ENCODE measurements around the gene MORC4. TPM values are rescaled to one million over a fixed set of nuclear protein-coding genes. Genes with fewer than 3 reads are reported as not detected.

MORC4 gene
- total RNA-seq, 3 donors from 2014 or later: 17.3 to 19.7 (median 18.2) TPM

DNA sequence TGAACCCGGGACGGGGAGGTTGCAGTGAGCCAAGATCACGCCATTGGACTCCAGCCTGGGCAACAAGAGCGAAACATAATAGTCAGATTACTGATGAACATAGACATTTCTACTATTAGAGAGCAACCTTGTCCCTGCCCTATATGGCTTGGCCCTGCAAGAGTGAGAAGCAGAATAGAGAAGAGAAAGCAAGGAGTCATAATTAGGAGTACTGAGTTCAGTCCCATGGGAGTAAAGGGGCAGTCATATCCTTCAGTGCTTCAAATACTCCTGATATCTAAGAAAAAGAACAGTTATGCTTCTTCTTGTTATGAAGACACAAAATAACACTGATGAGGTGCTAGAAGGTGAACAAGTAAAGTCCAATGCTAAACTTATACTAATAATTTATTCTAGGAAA lies 46.0 kb downstream of the MORC4 start:
- no peak for DNase-seq (ENCODE audit: low spot score in 2 of 2)
- no peaks in the 10 kb centered on the region for H3K36me3 ChIP-seq
- H3K4me3 ChIP-seq: no peak overlapping the region
- no peaks in the 10 kb centered on the region for H3K9me3 ChIP-seq
- TF ChIP-seq POLR2AphosphoS5 (IDR thresholded peaks at IDR 0.05): no peak
- TF ChIP-seq CTCF (IDR thresholded peaks at IDR 0.05): no peak
- TF ChIP-seq POLR2A (IDR thresholded peaks at IDR 0.05): no peak
- H3K4me1 ChIP-seq: no peaks in the 10 kb centered on the region
- no peak overlapping the region for H3K27ac ChIP-seq
- H3K27me3 ChIP-seq: peaks cover 0 to 32% of the 10 kb centered on the region in 2 donors
- intact Hi-C loops (cut with DNase I; ENCODE audit: low total_unique reads): no loop called here

DNA sequence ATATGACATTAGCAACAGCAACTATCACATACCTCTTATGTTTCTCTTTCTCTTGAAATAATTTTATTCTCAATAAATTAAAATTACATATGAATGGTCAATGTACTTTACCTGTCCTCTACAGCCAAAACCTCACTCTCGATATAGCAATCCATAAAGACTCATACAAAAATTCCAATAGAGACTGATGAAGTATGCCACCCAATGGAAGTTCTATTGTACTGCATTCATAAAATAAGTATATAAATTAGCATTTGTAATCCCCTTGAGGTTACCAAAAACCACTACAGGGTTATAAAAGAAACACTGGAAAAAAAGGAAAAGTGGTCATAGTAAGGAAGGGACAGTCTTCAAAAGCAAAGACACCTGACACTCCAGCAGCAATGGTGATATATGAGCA lies 47.0 kb downstream of the MORC4 start:
- H3K4me1 ChIP-seq: no peaks in the 10 kb centered on the region
- intact Hi-C loops (cut with DNase I; ENCODE audit: low total_unique reads): no loop called here
- H3K9me3 ChIP-seq: no peaks in the 10 kb centered on the region
- no peaks in the 10 kb centered on the region for H3K36me3 ChIP-seq
- DNase-seq (ENCODE audit: low spot score in 2 of 2): no peak
- H3K27ac ChIP-seq: no peak overlapping the region
- no peak for TF ChIP-seq POLR2A (IDR thresholded peaks at IDR 0.05)
- peak in 1 of 3 donors; percentile 14 for TF ChIP-seq CTCF (IDR thresholded peaks at IDR 0.05)
- H3K4me3 ChIP-seq: no peak overlapping the region
- peaks cover 0 to 32% of the 10 kb centered on the region in 2 donors for H3K27me3 ChIP-seq

GRCh38 chrX:106952538-106952937 lies 47.5 kb downstream of the MORC4 start:
- TF ChIP-seq POLR2A (IDR thresholded peaks at IDR 0.05): no peak
- TF ChIP-seq POLR2AphosphoS5 (IDR thresholded peaks at IDR 0.05): no peak
- no peak for TF ChIP-seq CTCF (IDR thresholded peaks at IDR 0.05)
- no peak overlapping the region for H3K27ac ChIP-seq
- no peaks in the 10 kb centered on the region for H3K36me3 ChIP-seq
- H3K4me1 ChIP-seq: no peaks in the 10 kb centered on the region
- intact Hi-C loops (cut with DNase I; ENCODE audit: low total_unique reads): no loop called here
- H3K27me3 ChIP-seq: peaks cover 0 to 28% of the 10 kb centered on the region in 2 donors
- no peaks in the 10 kb centered on the region for H3K9me3 ChIP-seq
- no peak overlapping the region for H3K4me3 ChIP-seq
- no peak for DNase-seq (ENCODE audit: low spot score in 2 of 2)

- DNase-seq (ENCODE audit: low spot score in 2 of 2): no peak
- H3K4me1 ChIP-seq: no peaks in the 10 kb centered on the region
- H3K9me3 ChIP-seq: no peaks in the 10 kb centered on the region
- intact Hi-C loops (cut with DNase I; ENCODE audit: low total_unique reads): no loop called here
- TF ChIP-seq CTCF (IDR thresholded peaks at IDR 0.05) (no peak), POLR2A (IDR thresholded peaks at IDR 0.05) (no peak), POLR2AphosphoS5 (IDR thresholded peaks at IDR 0.05) (no peak)
- H3K4me3 ChIP-seq: no peak overlapping the region
- peaks cover 0 to 24% of the 10 kb centered on the region in 2 donors for H3K27me3 ChIP-seq
- no peak overlapping the region for H3K27ac ChIP-seq
- H3K36me3 ChIP-seq: no peaks in the 10 kb centered on the region
Observed at GRCh38 chrX:106952089-106952488, 47.9 kb downstream of the MORC4 start.

DNA sequence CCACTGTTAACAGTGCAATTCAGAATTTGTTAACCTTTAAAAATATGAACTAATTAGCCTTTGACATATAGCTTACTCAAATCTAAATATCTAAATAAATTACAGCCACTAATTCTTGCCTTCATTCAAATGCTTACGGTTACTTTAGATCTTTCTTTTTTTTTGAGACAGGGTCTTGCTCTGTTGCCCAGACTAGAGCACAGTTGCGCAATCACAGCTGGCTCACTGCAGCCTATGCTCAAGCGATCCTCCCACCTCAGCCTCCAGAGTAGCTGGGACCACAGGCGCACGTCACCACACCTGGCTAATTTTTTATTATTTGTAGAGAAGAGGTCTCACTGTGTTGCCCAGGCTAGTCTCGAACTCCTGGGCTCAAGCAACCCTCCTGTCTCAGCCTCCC lies 48.8 kb downstream of the MORC4 start:
- Histone ChIP-seq H3K27ac (no peak overlapping the region), H3K9me3 (no peaks in the 10 kb centered on the region), H3K4me3 (no peak overlapping the region), H3K4me1 (no peaks in the 10 kb centered on the region), H3K36me3 (no peaks in the 10 kb centered on the region), H3K27me3 (peaks cover 0 to 21% of the 10 kb centered on the region in 2 donors)
- TF ChIP-seq CTCF (IDR thresholded peaks at IDR 0.05): no peak
- DNase-seq (ENCODE audit: low spot score in 2 of 2): no peak
- intact Hi-C loops (cut with DNase I; ENCODE audit: low total_unique reads): no loop called here
